ENCODE measurements around the gene OSBPL2.

OSBPL2 gene

DNA sequence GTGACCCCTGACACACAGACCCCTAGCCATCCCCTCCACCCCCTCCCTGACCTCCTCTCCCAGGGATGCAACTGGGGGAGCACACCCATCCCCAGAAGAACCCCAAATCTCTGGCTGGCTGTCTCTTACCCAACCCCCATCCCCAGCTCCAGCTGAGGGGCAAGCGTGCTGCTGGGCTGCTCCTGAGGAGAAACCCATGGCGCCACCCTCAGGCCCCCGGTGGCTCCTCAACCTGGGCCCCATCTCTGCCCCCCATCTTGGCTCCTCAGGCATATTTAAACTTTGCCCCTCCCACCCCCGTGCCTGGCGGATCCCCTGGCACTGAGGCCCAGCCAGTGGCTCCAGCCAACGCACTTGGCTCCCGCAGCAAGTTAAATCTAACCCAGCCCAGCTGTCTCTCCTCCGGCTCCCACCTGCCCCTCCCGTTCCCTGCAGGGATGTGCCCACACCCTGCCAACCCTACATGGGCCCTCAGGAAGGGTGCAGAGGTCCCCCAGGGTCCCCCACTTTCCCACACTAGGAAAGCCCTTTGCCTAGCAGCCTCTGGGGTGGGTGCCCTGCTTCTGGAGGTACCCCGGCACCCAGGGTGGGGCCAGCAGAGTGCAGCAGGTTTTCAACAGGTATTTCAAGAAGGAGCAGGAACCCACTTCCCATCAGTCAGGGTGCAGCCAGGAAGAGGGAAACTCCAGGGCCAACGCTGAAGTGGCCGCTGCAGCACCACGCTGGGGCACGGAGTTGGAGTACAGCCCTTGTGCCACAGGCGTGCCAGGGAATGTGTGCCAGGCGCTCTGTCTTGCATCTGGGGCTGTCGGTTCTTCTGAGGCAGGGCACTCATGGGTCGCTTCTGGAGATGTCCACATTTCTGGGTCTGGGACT, 5.3 kb upstream of the OSBPL2 start:
- no peak overlapping the region for H3K27ac ChIP-seq
- no peak for DNase-seq (ENCODE audit: low read depth, low spot score)

- DNase-seq (ENCODE audit: low read depth, low spot score): no peak
- no peak overlapping the region for H3K27ac ChIP-seq
These were observed 4.6 kb upstream of the OSBPL2 start for GRCh38 chr20:62233684-62234083.

DNA sequence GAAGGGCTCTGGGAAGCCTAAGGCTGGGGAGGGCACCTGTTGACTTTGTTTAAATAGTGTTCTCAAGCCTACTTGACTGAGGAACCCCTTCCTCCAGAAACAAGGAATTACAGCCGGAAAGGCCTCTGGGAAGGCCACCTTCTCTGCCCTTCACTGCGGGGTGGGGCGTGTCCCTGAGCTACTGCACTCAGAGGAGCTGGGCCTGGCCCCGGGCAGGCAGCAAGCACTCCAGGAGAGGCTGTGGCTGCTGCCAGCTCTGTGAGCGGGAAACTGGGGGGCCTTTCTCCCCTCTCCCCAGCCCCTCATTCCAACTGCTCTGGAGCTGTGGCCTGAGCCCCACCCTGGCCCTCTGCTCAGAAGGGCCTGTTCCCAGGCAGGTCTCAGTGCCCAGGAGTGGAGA, 4.0 kb upstream of the OSBPL2 start:
- H3K27ac ChIP-seq: no peak overlapping the region
- DNase-seq (ENCODE audit: low read depth, low spot score): no peak

DNA sequence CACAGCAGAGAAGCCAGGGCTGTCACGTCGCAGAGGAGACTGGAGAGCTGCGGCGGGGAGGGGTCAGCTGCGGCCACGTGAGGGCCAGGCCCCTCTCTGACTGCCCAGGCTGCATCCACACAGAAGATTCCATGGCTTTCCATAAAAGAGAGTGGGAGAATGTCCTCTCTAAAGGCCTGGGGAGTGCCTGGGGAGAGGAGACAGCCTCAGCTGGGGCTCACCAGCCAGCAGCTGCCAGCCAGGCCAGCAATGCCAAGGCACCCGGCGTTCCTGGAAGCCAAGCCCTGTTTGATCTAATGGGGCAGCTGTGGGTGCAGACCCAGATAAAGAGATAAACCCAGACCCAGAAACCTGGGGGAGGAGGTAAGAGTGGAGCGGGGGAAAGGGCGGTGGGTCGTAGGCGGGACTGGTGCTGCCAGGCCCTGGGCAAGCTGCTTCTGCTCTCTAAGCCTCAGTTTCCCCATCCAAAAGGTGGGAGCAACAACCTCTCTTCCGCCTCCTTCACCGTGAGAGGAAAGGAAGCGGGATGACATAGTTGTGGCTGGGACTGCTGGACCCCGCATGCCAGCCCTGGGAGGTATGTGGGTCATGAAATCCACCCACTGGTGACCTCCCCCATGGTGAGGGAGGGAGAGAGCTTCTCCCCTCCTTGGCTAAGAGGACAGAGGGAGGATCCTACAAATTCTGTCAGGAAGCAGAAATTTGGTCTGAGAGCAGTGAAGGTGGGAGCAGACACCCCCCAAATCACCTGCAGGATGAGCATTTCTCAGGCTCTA, 3.1 kb upstream of the OSBPL2 start:
- H3K27ac ChIP-seq: no peak overlapping the region
- DNase-seq (ENCODE audit: low read depth, low spot score): no peak

DNA sequence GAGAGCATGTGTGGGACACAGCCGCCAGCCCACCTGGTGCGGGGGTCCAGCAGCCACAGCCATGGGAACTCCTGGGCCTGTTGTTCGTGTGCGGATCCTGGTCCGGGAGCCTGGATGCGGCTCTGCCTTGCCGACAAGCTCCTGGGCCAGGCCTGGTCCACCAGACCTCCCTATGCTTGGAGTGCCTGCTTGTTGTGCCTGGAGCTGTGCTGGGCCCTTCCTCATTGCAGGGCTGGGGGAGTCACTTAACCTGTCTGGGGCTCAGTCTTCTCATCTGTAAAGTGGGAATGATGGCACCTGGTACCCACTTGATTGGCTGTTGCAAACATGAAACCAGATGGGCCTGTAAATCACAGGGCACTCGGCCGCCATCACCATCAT, 2.6 kb upstream of the OSBPL2 start:
- no peak overlapping the region for H3K27ac ChIP-seq
- no peak for DNase-seq (ENCODE audit: low read depth, low spot score)

DNA sequence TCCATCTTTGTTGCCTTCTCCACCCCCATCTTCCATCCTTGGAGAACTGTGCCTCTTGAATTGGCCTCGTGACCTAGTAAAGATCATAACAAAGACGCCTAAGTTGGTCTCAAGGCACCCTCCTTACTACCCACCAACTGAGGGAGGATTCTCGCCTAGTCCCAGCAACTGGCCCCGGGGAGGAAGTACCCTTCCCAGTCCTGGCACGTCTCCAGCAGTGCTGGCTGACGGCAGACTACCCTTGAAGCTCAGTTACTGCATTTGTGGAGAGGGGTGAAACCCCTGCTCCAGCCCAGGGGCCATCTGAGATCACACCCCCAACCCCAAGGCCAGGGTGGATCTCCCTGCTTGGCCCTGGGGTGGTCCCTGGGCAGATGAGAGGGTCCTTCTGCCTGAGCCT, 2.1 kb upstream of the OSBPL2 start:
- H3K27ac ChIP-seq: no peak overlapping the region
- no peak for DNase-seq (ENCODE audit: low read depth, low spot score)

- DNase-seq (ENCODE audit: low read depth, low spot score): no peak
- H3K27ac ChIP-seq: no peak overlapping the region
These were observed 1.4 kb upstream of the OSBPL2 start for GRCh38 chr20:62236766-62237513.

DNA sequence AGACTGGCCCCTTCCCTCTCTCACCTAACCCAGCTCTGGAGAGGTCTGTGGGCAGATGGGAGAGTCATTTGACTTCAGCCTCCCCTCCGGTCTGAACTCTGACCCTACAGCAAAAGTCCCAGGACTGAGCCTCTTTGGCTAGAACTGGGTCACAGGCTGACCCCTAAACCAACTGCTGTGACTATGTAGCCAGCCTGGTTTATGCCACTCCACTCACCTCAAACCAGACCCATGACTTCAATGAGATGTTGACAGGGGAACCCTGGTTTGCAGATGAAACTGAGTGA, 864 bp upstream of the OSBPL2 start:
- no peak for DNase-seq (ENCODE audit: low read depth, low spot score)
- H3K27ac ChIP-seq: no peak overlapping the region

DNA sequence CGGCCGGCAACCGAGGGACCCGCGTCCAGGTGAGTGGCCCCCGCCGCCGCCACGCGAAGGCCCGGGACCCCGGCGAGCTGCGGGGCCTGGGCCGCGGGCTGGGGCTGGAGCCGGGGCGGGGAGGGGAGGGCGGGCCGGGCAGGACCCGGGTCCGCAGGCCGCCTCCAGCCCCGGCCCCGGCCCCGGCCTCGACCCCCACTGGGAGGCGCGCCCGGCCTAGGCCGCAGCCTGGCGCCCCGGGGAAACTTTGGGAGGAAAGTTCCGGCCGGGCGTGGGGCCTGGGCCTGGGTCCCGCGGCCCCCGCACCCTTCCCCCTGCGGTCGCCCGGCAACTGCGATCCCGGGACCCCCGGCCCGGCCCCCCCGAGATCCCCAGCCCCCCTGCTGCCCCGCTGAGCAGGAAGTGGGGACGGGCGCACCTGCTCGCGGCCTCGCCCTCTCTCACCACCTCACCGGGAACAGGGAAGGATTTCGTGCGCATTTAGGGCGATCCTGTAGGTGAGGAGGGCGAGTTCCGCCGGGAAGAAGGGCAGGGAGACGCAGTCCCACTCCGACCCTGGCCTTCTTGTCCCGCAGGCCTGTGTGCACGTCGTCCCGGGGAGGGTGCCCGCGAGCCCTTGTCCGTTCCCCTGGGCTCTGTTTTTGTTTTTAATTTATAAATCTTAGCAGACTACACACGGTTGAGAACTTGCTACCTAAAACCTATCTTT, 402 bp downstream of the OSBPL2 start:
- DNase-seq (ENCODE audit: low read depth, low spot score): no peak
- peak overlapping the region; percentile 86 for H3K27ac ChIP-seq

GRCh38 chr20:62239278-62239879, 1.1 kb downstream of the OSBPL2 start:
- DNase-seq (ENCODE audit: low read depth, low spot score): no peak
- peak overlapping the region; percentile 86 for H3K27ac ChIP-seq

- peak overlapping the region; percentile 86 for H3K27ac ChIP-seq
- DNase-seq (ENCODE audit: low read depth, low spot score): no peak
These were observed 1.8 kb downstream of the OSBPL2 start for GRCh38 chr20:62240020-62240685.

- DNase-seq (ENCODE audit: low read depth, low spot score): peak; percentile 34
- peak overlapping the region; percentile 69 for H3K27ac ChIP-seq
These were observed 3.2 kb downstream of the OSBPL2 start for GRCh38 chr20:62241506-62241905.

DNA sequence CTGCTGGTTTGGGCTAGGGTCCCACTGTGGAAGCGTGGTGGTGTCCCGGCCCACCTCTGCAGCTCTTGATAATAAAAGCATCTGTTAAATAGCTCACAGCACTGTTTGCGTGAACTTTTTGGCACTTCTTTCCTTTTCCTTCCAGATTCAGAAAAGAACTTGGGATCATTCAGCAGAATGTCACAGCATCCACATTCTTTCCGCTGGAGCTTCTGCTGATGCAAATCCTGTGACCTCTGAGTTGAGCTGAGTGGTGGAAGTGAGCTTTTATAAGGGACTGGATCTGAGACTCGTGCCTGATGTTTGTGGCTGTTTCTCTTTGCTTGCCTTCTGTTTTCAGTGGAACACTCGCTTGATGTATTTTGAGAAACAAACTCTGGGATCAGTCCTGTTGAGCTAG, 3.9 kb downstream of the OSBPL2 start:
- H3K27ac ChIP-seq: peak overlapping the region; percentile 69
- DNase-seq (ENCODE audit: low read depth, low spot score): no peak

GRCh38 chr20:62243106-62243505, 4.8 kb downstream of the OSBPL2 start:
- DNase-seq (ENCODE audit: low read depth, low spot score): no peak
- H3K27ac ChIP-seq: no peak overlapping the region

GRCh38 chr20:62243906-62244515, 5.7 kb downstream of the OSBPL2 start:
- no peak for DNase-seq (ENCODE audit: low read depth, low spot score)
- H3K27ac ChIP-seq: no peak overlapping the region

- DNase-seq (ENCODE audit: low read depth, low spot score): no peak
- H3K27ac ChIP-seq: no peak overlapping the region
These were observed 6.4 kb downstream of the OSBPL2 start for GRCh38 chr20:62244644-62245108.

DNA sequence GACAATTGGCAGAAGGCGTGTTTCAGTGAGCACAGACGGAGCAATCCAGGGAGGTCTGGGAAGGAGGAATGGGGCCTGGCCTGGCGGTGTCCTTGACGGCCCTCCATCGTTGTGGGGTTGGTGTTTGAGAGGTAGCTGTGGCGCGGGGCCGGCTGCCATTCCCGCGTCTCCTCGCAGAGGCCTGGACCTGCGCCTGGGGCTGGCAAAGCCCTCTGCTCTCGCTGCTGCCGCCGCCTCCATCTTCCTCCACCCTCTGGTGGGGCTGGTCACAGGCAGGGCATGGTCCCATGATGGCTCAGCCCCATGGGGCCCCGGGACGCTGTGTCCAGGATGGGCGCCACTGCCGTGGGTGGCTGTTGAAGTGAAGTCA, 7.6 kb downstream of the OSBPL2 start:
- no peak for DNase-seq (ENCODE audit: low read depth, low spot score)
- no peak overlapping the region for H3K27ac ChIP-seq

DNA sequence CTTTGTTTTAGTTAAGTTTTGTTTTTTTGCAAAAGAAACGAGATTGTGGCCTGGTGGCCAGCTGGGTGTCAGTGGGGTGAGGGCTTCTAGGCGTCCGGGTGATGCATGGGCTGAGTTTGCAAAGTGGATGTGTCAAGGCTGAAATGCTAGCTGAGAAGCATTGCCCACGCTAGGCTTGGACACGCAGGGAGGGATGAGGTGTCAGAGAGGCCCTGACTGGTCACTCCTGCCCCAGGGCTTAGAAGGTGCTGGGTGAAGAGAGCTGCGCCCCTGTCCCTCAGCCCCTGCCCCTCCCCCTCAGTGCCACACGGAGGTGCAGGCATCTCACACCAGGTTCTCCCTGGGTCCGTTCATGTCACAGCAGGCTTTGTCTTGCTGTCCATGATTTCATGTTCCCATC, 8.1 kb downstream of the OSBPL2 start:
- no peak overlapping the region for H3K27ac ChIP-seq
- no peak for DNase-seq (ENCODE audit: low read depth, low spot score)

All from epithelial cell of prostate (primary cell).